Kidney epithelial cell (primary cell): ENCODE measurements around the gene FBXO39. TPM values are rescaled to one million over a fixed set of nuclear protein-coding genes. Genes with fewer than 3 reads are reported as not detected.

Experiments
- DNase-seq: peaks from one replicate; pipeline ENCODE4 v3.0.0-alpha.2; 2010; ENCODE audit warnings: low read depth
- H3K27me3 ChIP-seq: 2 replicates; pipeline ENCODE4 v1.6.0; 2011; ENCODE audit warnings: low read length; ENCODE audit not compliant: control insufficient read depth, insufficient read depth
- H3K36me3 ChIP-seq: 2 replicates; pipeline ENCODE4 v1.5.1; 2011; ENCODE audit warnings: low read length; ENCODE audit not compliant: control insufficient read depth, insufficient read depth
- H3K4me3 ChIP-seq: 2 replicates; pipeline ENCODE4 v1.5.1; 2011; ENCODE audit warnings: low read depth, mild to moderate bottlenecking, control low read depth, low read length
- total RNA-seq: library from RNA; depleted of rRNA; stranded (reverse); fragments of >200 nt; gene quantifications from 2 replicates; pipeline ENCODE4 v1.2.3, GENCODE V29; 2015
- TF ChIP-seq, protein P1 (sequence below): IDR thresholded peaks from 2 replicates; pipeline ENCODE4 v1.5.1; 2011; ENCODE audit warnings: mild to moderate bottlenecking, moderate library complexity, low read length, control low read depth, inconsistent platforms; ENCODE audit not compliant: insufficient read depth, poor library complexity, severe bottlenecking

Gene FBXO39
- total RNA-seq, 1 donor from 2014 or later, result not detected

GRCh38 chr17:6796017-6796886 lies 20.2 kb downstream of the FBXO39 start:
- no peak overlapping the region for H3K4me3 ChIP-seq
- no peak for DNase-seq

GRCh38 chr17:6796887-6797490 lies 21.0 kb downstream of the FBXO39 start:
- TF ChIP-seq, protein P1, sequence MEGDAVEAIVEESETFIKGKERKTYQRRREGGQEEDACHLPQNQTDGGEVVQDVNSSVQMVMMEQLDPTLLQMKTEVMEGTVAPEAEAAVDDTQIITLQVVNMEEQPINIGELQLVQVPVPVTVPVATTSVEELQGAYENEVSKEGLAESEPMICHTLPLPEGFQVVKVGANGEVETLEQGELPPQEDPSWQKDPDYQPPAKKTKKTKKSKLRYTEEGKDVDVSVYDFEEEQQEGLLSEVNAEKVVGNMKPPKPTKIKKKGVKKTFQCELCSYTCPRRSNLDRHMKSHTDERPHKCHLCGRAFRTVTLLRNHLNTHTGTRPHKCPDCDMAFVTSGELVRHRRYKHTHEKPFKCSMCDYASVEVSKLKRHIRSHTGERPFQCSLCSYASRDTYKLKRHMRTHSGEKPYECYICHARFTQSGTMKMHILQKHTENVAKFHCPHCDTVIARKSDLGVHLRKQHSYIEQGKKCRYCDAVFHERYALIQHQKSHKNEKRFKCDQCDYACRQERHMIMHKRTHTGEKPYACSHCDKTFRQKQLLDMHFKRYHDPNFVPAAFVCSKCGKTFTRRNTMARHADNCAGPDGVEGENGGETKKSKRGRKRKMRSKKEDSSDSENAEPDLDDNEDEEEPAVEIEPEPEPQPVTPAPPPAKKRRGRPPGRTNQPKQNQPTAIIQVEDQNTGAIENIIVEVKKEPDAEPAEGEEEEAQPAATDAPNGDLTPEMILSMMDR, result no peak
- no peaks in the 10 kb centered on the region for H3K27me3 ChIP-seq
- no peak for DNase-seq
- H3K36me3 ChIP-seq, result no peaks in the 10 kb centered on the region
- no peak overlapping the region for H3K4me3 ChIP-seq

More at GRCh38 chr17:6796017-6796886, 20.2 kb downstream of the FBXO39 start:
- H3K36me3 ChIP-seq, result no peaks in the 10 kb centered on the region
- peaks cover 2% of the 10 kb centered on the region for H3K27me3 ChIP-seq
- TF ChIP-seq, protein P1, result no peak

DNA sequence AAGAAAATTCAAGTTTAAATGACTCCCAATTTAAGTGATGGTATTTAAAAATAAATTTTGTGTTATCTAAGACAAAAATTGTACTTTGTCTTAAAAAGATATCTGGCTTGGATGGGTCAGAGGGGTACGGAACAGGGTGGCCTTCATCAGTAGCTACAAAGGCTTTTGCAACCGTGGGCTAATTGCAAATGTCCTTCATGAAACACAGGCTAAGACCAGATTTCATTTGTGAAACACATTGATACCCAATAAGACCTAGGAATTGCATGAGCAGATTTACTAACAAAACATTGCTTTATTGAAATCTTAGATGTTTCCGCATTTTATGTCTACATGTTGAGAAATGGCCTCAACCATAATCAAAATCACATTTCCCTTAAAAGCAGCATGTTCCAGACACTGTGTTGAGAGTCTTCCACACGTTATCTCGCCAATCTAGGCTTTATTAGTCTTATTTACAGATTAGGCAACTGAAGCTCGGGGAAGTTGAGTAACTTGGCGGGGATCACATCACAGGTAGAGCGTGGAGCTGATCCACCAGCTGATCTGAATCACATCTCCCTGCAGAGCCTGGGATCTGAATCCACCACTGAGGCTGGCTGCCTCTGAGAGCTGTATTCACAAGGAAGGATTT lies 21.8 kb downstream of the FBXO39 start:
- no peak overlapping the region for H3K4me3 ChIP-seq
- DNase-seq, result no peak
- no peaks in the 10 kb centered on the region for H3K36me3 ChIP-seq
- H3K27me3 ChIP-seq, result no peaks in the 10 kb centered on the region
- TF ChIP-seq, protein P1, result no peak

- TF ChIP-seq, protein P1, result no peak
- H3K27me3 ChIP-seq, result no peaks in the 10 kb centered on the region
- no peaks in the 10 kb centered on the region for H3K36me3 ChIP-seq
- no peak overlapping the region for H3K4me3 ChIP-seq
- no peak for DNase-seq
Measured at GRCh38 chr17:6799738-6800137, 23.7 kb downstream of the FBXO39 start.

- H3K4me3 ChIP-seq, result no peak overlapping the region
- no peaks in the 10 kb centered on the region for H3K36me3 ChIP-seq
- TF ChIP-seq, protein P1, result no peak
- H3K27me3 ChIP-seq, result no peaks in the 10 kb centered on the region
- DNase-seq, result no peak
Measured at GRCh38 chr17:6800422-6801027, 24.5 kb downstream of the FBXO39 start.
